GM12873 (cell line): Measurements from ENCODE around the gene CD302.

Experiments
- TF ChIP-seq, protein P1 (sequence below): IDR thresholded peaks from 2 replicates; pipeline ENCODE4 v1.5.1; 2012; ENCODE audit warnings: low read depth, mild to moderate bottlenecking, moderate library complexity, low read length, control low read depth; ENCODE audit not compliant: insufficient read depth; ENCODE audit errors: missing control alignments

CD302 gene, protein sequence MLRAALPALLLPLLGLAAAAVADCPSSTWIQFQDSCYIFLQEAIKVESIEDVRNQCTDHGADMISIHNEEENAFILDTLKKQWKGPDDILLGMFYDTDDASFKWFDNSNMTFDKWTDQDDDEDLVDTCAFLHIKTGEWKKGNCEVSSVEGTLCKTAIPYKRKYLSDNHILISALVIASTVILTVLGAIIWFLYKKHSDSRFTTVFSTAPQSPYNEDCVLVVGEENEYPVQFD

DNA sequence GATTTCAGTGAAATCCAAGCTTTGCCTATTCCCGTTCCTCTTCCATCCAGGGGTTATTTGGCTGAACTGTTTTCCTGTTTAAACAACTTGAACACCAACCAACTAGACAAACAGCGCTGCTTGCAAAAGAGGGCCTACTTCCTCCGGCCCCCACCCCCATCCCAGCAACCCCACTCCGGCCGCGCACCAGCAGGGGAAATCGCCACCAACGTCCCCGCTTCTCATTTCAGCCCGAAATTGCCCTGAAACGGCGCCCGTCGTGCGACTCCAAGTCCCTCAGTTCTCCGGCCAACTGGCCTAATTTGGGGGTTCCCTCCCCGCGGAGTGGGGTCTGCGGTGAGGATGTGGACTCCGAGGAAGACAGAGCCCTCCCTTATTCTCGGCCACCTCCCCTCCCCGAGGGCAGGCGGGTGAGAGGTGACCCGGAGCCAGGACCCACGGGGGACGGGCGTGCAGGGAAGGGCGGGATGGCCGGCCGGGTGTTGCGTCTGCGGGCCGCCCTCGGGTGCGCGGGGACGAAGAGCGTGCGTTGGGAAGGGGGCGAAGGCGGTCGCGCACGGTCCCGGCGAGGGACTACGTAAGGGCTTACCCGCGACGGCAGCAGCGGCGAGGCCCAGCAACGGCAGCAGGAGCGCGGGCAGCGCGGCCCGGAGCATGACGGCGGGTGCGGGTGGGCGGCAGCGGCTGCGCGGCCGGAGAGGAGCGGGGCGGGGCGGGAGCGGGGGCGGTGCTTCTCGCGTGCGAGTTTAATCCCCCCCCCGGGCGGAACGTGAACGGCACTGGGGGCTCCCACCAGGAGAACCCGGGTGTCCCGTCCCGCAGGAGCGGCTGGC is at the start of gene CD302:
TSS of gene CD302 (minus strand) at position 666 of the 833 bp plus-strand sequence. CDS start at position 656, 10 bp downstream.
- TF ChIP-seq, protein P1, sequence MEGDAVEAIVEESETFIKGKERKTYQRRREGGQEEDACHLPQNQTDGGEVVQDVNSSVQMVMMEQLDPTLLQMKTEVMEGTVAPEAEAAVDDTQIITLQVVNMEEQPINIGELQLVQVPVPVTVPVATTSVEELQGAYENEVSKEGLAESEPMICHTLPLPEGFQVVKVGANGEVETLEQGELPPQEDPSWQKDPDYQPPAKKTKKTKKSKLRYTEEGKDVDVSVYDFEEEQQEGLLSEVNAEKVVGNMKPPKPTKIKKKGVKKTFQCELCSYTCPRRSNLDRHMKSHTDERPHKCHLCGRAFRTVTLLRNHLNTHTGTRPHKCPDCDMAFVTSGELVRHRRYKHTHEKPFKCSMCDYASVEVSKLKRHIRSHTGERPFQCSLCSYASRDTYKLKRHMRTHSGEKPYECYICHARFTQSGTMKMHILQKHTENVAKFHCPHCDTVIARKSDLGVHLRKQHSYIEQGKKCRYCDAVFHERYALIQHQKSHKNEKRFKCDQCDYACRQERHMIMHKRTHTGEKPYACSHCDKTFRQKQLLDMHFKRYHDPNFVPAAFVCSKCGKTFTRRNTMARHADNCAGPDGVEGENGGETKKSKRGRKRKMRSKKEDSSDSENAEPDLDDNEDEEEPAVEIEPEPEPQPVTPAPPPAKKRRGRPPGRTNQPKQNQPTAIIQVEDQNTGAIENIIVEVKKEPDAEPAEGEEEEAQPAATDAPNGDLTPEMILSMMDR = no peak

DNA sequence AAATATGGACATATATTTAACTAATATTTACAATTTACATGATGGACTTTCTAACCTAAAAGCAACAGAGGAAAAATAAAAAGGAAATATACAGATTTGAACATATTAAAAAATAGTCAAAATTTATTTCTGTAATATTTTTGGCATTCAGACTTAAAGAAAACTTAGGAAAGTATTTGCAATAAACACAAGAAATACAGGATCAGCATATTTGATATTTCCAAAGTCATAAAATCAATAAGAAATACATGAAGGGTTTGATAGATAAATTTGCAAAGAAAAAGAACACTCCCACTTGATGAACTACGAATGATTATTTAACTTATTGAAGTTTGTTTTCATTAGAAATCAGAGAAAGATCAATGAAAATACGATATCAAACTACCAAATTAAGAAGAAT is 48.6 kb upstream of the CD302 start:
- TF ChIP-seq, protein P1 = no peak

DNA sequence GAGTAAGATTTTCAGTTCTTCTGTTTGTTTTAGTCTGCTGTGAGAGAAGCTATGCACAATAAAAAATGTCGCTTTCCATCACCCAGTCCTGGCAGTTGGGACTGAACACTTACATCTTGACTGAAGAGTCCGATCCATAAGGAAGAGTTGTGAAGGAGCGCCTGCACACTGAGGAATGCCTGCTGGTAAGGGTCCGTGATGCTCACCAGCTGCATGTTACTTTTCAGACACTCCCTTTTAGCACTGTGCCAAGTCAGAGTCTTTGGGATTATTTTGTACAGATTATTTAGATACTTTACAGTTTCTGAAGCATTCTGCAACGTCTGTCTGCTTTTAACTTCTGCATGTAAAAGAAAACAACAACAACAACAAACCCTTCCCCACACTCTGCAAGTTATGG is 42.6 kb upstream of the CD302 start:
- TF ChIP-seq, protein P1 = no peak

DNA sequence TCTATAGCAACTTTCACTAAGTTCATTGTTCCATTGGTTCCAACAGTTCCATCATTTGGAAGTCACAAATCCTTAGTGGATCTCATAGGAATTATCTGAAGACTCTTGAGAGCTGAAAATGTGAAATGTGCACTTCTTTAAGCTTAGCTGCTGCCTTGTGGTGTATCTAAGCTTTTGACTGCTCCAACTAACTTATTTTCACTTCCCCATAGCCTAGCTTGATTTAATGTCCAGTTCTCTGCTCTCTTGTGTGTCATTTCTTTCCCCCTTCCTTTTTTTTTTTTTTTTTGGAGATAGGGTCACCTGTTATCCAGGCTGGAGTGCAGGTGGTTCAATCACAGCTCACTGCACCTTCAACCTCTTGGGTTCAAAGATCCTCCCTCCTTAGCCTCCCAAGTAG is 34.9 kb upstream of the CD302 start:
- TF ChIP-seq, protein P1 = no peak

DNA sequence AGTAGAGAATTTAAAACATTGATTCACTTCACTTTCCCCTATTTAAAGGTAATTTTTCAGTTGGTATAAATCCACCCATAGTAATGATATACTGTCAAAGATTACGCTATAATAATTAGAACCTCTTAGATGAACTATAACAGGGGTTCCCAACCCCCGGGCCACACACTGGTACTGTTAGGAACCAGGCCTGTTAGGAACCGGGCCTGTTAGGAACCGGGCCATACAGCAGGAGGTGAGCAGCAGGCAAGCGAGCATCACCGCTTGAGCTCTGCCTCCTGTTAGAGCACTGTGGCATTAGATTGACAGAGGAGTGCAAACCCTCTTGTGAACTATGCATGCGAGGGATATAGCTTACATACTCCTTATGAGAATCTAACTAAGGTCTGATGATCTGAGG is 34.0 kb upstream of the CD302 start:
- TF ChIP-seq, protein P1 = no peak

DNA sequence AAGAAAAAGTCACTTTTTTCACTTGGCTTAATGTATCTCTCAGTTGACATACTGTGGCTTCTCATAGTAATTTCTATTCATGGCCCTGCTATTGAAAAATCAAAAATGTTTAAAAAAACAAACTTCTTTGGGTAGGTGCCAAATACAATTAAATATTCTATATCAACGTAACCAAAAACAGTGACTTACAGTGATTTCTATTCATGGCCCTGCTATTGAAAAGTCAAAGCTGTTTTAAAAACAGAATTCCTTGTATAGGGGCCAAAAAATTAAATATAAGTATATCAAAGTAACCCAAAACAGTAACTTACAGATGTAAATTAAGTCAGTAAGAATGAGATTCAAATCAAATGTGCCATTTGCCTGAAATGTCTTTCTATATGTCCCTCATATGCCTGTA is 31.4 kb upstream of the CD302 start:
- TF ChIP-seq, protein P1 = no peak

DNA sequence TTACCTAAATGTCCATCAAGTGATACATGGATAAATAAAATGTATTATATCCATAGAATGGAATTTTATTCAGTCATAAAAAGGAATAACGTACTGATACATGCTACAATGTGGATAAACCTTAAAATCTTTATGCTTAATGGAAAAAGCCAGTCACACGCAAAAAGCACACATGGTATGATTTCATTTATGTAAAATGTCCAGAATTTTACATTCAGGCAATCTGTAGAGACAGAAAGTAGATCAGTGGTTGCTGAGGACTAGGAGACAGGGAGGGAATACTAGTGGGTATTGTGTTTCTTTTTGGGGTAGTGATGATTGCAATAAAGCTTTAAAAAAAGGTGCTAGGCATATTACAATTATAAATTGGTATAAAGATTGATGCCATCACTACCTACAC is 30.7 kb upstream of the CD302 start:
- TF ChIP-seq, protein P1 = no peak
